DOHH2 (cell line): ENCODE measurements around the gene RIMS1.

Experiments
- H3F3A ChIP-seq: fragments of 200-600 bp; sonication (generic), shearing (Covaris generic); 2 replicates; pipeline ENCODE4 v1.6.0; 2016; ENCODE audit warnings: antibody characterized with exemption, mild to moderate bottlenecking; ENCODE audit not compliant: control insufficient read depth, insufficient read depth
- H3K27ac ChIP-seq: fragments of 200-600 bp; sonication (generic); 2 replicates; pipeline ENCODE4 v1.5.1; 2014; ENCODE audit warnings: low read depth, mild to moderate bottlenecking, low read length, moderate library complexity
- H3K27me3 ChIP-seq: fragments of 200-600 bp; sonication (generic); 2 replicates; pipeline ENCODE4 v1.6.1; 2014; ENCODE audit warnings: mild to moderate bottlenecking, low read length, mixed read lengths; ENCODE audit not compliant: control insufficient read depth
- H3K36me3 ChIP-seq: fragments of 200-600 bp; sonication (generic); 2 replicates; pipeline ENCODE4 v1.6.1; 2014; ENCODE audit warnings: mild to moderate bottlenecking, low read length, moderate library complexity, mixed read lengths; ENCODE audit not compliant: control insufficient read depth
- H3K4me1 ChIP-seq: fragments of 200-600 bp; sonication (generic); 2 replicates; pipeline ENCODE4 v1.6.1; 2014; ENCODE audit warnings: mild to moderate bottlenecking, low read length, mixed read lengths; ENCODE audit not compliant: control insufficient read depth
- H3K4me2 ChIP-seq: fragments of 200-600 bp; sonication (generic); 2 replicates; pipeline ENCODE4 v1.6.0; 2014; ENCODE audit warnings: mild to moderate bottlenecking, low read length, moderate library complexity
- H3K4me3 ChIP-seq: fragments of 200-600 bp; sonication (generic); 2 replicates; pipeline ENCODE4 v1.5.1; 2014; ENCODE audit warnings: mild to moderate bottlenecking, low read length, mixed read lengths
- H3K79me2 ChIP-seq: fragments of 200-600 bp; sonication (generic); 2 replicates; pipeline ENCODE4 v1.6.1; 2014; ENCODE audit warnings: mild to moderate bottlenecking, low read length, mixed read lengths; ENCODE audit not compliant: control insufficient read depth
- H3K9me2 ChIP-seq: fragments of 200-600 bp; sonication (generic); replicated peaks from 2 replicates; pipeline ENCODE4 v1.6.1; 2014; ENCODE audit warnings: mild to moderate bottlenecking, low read length, mixed read lengths; ENCODE audit not compliant: control insufficient read depth
- H3K9me3 ChIP-seq: fragments of 200-600 bp; sonication (generic); 2 replicates; pipeline ENCODE4 v1.6.1; 2014; ENCODE audit warnings: antibody characterized with exemption, low read length, mixed read lengths; ENCODE audit not compliant: control insufficient read depth, insufficient read depth
- H4K20me1 ChIP-seq: fragments of 200-600 bp; sonication (generic); 2 replicates; pipeline ENCODE4 v1.6.0; 2014; ENCODE audit warnings: low read depth, mild to moderate bottlenecking, antibody characterized with exemption, low read length, moderate library complexity; ENCODE audit not compliant: control insufficient read depth, insufficient read depth
- CTCF ChIP-seq: fragments of 200-600 bp; sonication (generic); IDR thresholded peaks from one replicate; pipeline ENCODE4 v1.5.1; 2014; ENCODE audit warnings: antibody characterized with exemption, mild to moderate bottlenecking, low read depth, low read length; ENCODE audit not compliant: poor library complexity, severe bottlenecking
- EZH2phosphoT487 ChIP-seq: fragments of 200-600 bp; sonication (generic); IDR thresholded peaks from 2 replicates; pipeline ENCODE4 v1.6.1; 2017; ENCODE audit warnings: borderline replicate concordance, mild to moderate bottlenecking, antibody characterized with exemption, low read length, moderate library complexity, mixed read lengths

The RIMS1 gene

GRCh38 chr6:72262254-72262653 lies 375.9 kb downstream of the RIMS1 start:
- Histone ChIP-seq H3K36me3 (no peaks in the 10 kb centered on the region), H3K4me2 (no peak overlapping the region), H3K79me2 (no peaks in the 10 kb centered on the region), H3K27ac (no peak overlapping the region), H3F3A (no peaks in the 10 kb centered on the region), H3K4me1 (peaks cover 10% of the 10 kb centered on the region; the same call in 1 of the 2 replicates), H3K9me3 (no peaks in the 10 kb centered on the region), H4K20me1 (no peaks in the 10 kb centered on the region), H3K27me3 (no peaks in the 10 kb centered on the region), H3K9me2 (no peaks in the 10 kb centered on the region), H3K4me3 (no peak overlapping the region)
- TF ChIP-seq EZH2phosphoT487 (no peak), CTCF (no peak)

- Histone ChIP-seq H3K79me2 (no peaks in the 10 kb centered on the region), H3K9me3 (no peaks in the 10 kb centered on the region), H3K4me1 (peaks cover 10% of the 10 kb centered on the region; the same call in 1 of the 2 replicates), H3K4me3 (no peak overlapping the region), H3K36me3 (no peaks in the 10 kb centered on the region), H3K4me2 (no peak overlapping the region), H3K9me2 (no peaks in the 10 kb centered on the region), H3K27me3 (no peaks in the 10 kb centered on the region), H3K27ac (no peak overlapping the region), H4K20me1 (no peaks in the 10 kb centered on the region), H3F3A (no peaks in the 10 kb centered on the region)
- TF ChIP-seq EZH2phosphoT487: no peak
- TF ChIP-seq CTCF: no peak
Observed at GRCh38 chr6:72267470-72267869, 381.1 kb downstream of the RIMS1 start.

GRCh38 chr6:72271531-72271930 lies 385.2 kb downstream of the RIMS1 start:
- H3K4me2 ChIP-seq: no peak overlapping the region
- no peaks in the 10 kb centered on the region for H3K27me3 ChIP-seq
- no peak overlapping the region for H3K4me3 ChIP-seq
- no peaks in the 10 kb centered on the region for H3K36me3 ChIP-seq
- no peaks in the 10 kb centered on the region for H3K9me3 ChIP-seq
- no peaks in the 10 kb centered on the region for H3K9me2 ChIP-seq
- no peaks in the 10 kb centered on the region for H3F3A ChIP-seq
- peaks cover 4% of the 10 kb centered on the region; the same call in 1 of the 2 replicates for H3K4me1 ChIP-seq
- H4K20me1 ChIP-seq: no peaks in the 10 kb centered on the region
- TF ChIP-seq EZH2phosphoT487 (no peak), CTCF (no peak)
- no peaks in the 10 kb centered on the region for H3K79me2 ChIP-seq
- H3K27ac ChIP-seq: no peak overlapping the region
